Liver (tissue), 9 donors: ENCODE measurements around the gene UHRF2. TPM values are rescaled to one million over a fixed set of nuclear protein-coding genes. Genes with fewer than 3 reads are reported as not detected.

Experiments used
- DNase-seq: peaks from one replicate; pipeline ENCODE4 v3.0.0-alpha.2; 2017; ENCODE audit warnings: low spot score
- H3K27ac ChIP-seq, 2 donors: one replicate each; pipeline ENCODE4 v1.7.0; 2013; ENCODE audit warnings: inconsistent platforms in 2 of 2, low read length in 2 of 2, control low read depth in 1 of 2, low read depth in 1 of 2, mild to moderate bottlenecking in 1 of 2
- H3K27me3 ChIP-seq, 4 donors: one replicate each; pipeline versions ENCODE4 v1.6.1 to v1.7.0; 2013; ENCODE audit warnings: low read length in 3 of 4, inconsistent platforms in 1 of 4, mild to moderate bottlenecking in 1 of 4, moderate library complexity in 1 of 4; ENCODE audit not compliant: control insufficient read depth in 4 of 4, insufficient read depth in 4 of 4
- H3K36me3 ChIP-seq, 4 donors: one replicate each; pipeline versions ENCODE4 v1.6.1 to v1.7.0; 2013; ENCODE audit warnings: low read length in 3 of 4, mild to moderate bottlenecking in 3 of 4, low read depth in 1 of 4, moderate library complexity in 1 of 4; ENCODE audit not compliant: control insufficient read depth in 4 of 4, insufficient read depth in 3 of 4
- H3K4me1 ChIP-seq, 4 donors: one replicate each; pipeline versions ENCODE4 v1.6.1 to v1.7.0; 2013; ENCODE audit warnings: low read length in 3 of 4, mild to moderate bottlenecking in 3 of 4, moderate library complexity in 1 of 4; ENCODE audit not compliant: control insufficient read depth in 4 of 4, insufficient read depth in 4 of 4
- H3K4me3 ChIP-seq, 3 donors: one replicate each; pipeline versions ENCODE4 v1.6.1 to v1.7.0; 2013; ENCODE audit warnings: low read length in 3 of 3, control low read depth in 1 of 3, low read depth in 1 of 3, mild to moderate bottlenecking in 1 of 3
- H3K9ac ChIP-seq, 2 donors: one replicate each; pipeline ENCODE4 v1.7.0; 2013; ENCODE audit warnings: low read length in 2 of 2, mild to moderate bottlenecking in 2 of 2, moderate library complexity in 2 of 2, control low read depth in 1 of 2, low read depth in 1 of 2
- H3K9me3 ChIP-seq, 4 donors: one replicate each; pipeline versions ENCODE4 v1.6.1 to v1.7.0; 2013; ENCODE audit warnings: low read length in 3 of 4; ENCODE audit not compliant: control insufficient read depth in 4 of 4
- ATF3 ChIP-seq: IDR thresholded peaks from 2 replicates; pipeline ENCODE4 v1.6.1; 2016; ENCODE audit warnings: antibody characterized with exemption
- CTCF ChIP-seq: fragments of 150-350 bp; IDR thresholded peaks from 2 replicates; pipeline ENCODE4 v1.5.1; 2017; ENCODE audit warnings: improper control_type of control experiment, low read depth, low read length; ENCODE audit not compliant: missing input control
- EGR1 ChIP-seq, 2 donors: IDR thresholded peaks; 2 replicates each; pipeline ENCODE4 v1.6.1; 2016 to 2018; ENCODE audit warnings: antibody characterized with exemption in 2 of 2, low read depth in 2 of 2
- FOXA1 ChIP-seq: IDR thresholded peaks from 2 replicates; pipeline ENCODE4 v1.6.1; 2016; ENCODE audit warnings: antibody characterized with exemption
- FOXA2 ChIP-seq: IDR thresholded peaks from 2 replicates; pipeline ENCODE4 v1.6.1; 2016; ENCODE audit warnings: antibody characterized with exemption
- GABPA ChIP-seq, 2 donors: IDR thresholded peaks in 1 of 2; conservative IDR thresholded peaks in 1 of 2; 2 replicates each; pipeline ENCODE4 v1.6.1; 2016; ENCODE audit warnings: antibody characterized with exemption in 2 of 2, mild to moderate bottlenecking in 1 of 2, moderate library complexity in 1 of 2
- HNF4A ChIP-seq, 2 donors: conservative IDR thresholded peaks; 2 replicates each; pipeline ENCODE4 v1.6.1; 2016; ENCODE audit warnings: antibody characterized with exemption in 2 of 2, mild to moderate bottlenecking in 2 of 2
- HNF4G ChIP-seq: IDR thresholded peaks from 2 replicates; pipeline ENCODE4 v1.6.1; 2016; ENCODE audit warnings: antibody characterized with exemption
- JUND ChIP-seq, 2 donors: IDR thresholded peaks; 2 replicates each; pipeline ENCODE4 v1.6.1; 2016; ENCODE audit warnings: antibody characterized with exemption in 2 of 2
- MAX ChIP-seq: IDR thresholded peaks from 2 replicates; pipeline ENCODE4 v1.6.1; 2016; ENCODE audit warnings: antibody characterized with exemption
- NR2F2 ChIP-seq: IDR thresholded peaks from 2 replicates; pipeline ENCODE4 v1.6.1; 2016; ENCODE audit warnings: antibody characterized with exemption
- RAD21 ChIP-seq, 2 donors: IDR thresholded peaks; 2 replicates each; pipeline ENCODE4 v1.6.1; 2016; ENCODE audit warnings: antibody characterized with exemption in 2 of 2, mild to moderate bottlenecking in 2 of 2
- REST ChIP-seq: IDR thresholded peaks from 2 replicates; pipeline ENCODE4 v1.6.1; 2016; ENCODE audit warnings: antibody characterized with exemption, mild to moderate bottlenecking
- RXRA ChIP-seq, 2 donors: IDR thresholded peaks; 2 replicates each; pipeline ENCODE4 v1.6.1; 2017 to 2018; ENCODE audit warnings: antibody characterized with exemption in 2 of 2, mild to moderate bottlenecking in 1 of 2
- SP1 ChIP-seq: IDR thresholded peaks from 2 replicates; pipeline ENCODE4 v1.6.1; 2018; ENCODE audit warnings: antibody characterized with exemption, mild to moderate bottlenecking
- TAF1 ChIP-seq: conservative IDR thresholded peaks from 2 replicates; pipeline ENCODE4 v1.6.1; 2016; ENCODE audit warnings: antibody characterized with exemption, mild to moderate bottlenecking
- YY1 ChIP-seq: IDR thresholded peaks from 2 replicates; pipeline ENCODE4 v1.6.1; 2016; ENCODE audit warnings: antibody characterized with exemption, mild to moderate bottlenecking
- ZBTB33 ChIP-seq: IDR thresholded peaks from 2 replicates; pipeline ENCODE4 v1.6.1; 2016; ENCODE audit warnings: antibody characterized with exemption
- WGBS: extraction: QIAGEN DNeasy Blood & Tissue Kit; methylation state at CpG from one replicate; pipeline ENCODE4 v1.1.7; 2013; 5-methylcytosine and 5-hydroxymethylcytosine counted together
- polyA plus RNA-seq, 2 donors: library from polyadenylated mRNA; stranded (reverse) in 1 of 2; unstranded in 1 of 2; fragments of 200-250 nt in 1 of 2; fragments of >200 nt in 1 of 2; fragmentation: Nextera tagmentation in 1 of 2; extraction: Ambion mirVana in 1 of 2; gene quantifications; one replicate each; pipeline versions ENCODE4 v1.2.1 to v1.2.3, GENCODE V29; 2013 to 2015
- total RNA-seq, 2 donors: library from RNA; depleted of rRNA; stranded (reverse); fragments of >200 nt; gene quantifications; one replicate each; pipeline ENCODE4 v1.2.3, GENCODE V29; 2014
- donor health status: healthy.
- donor health status: healthy.
- donor health status: healthy.
- donor health status: healthy.
- donor health status: healthy.

The UHRF2 gene
- total and polyA plus RNA-seq, 4 donors = 5.7 to 34.1 (median 16.9) TPM

GRCh38 chr9:6479959-6480358, 67.0 kb downstream of the UHRF2 start:
- 53% methylated on average over 2 of the region's 2 CpGs for WGBS
- DNase-seq = no peak
- H3K9ac ChIP-seq = no peak overlapping the region
- H3K27ac ChIP-seq = no peak overlapping the region
- H3K4me1 ChIP-seq = peaks cover 0 to 4% (median 0%) of the 10 kb centered on the region in 4 donors
- H3K4me3 ChIP-seq = no peak overlapping the region
- H3K27me3 ChIP-seq = no peaks in the 10 kb centered on the region
- H3K9me3 ChIP-seq = no peaks in the 10 kb centered on the region
- TF ChIP-seq JUND (IDR thresholded peaks at IDR 0.05) = no peak
- TF ChIP-seq EGR1 (IDR thresholded peaks at IDR 0.05; ENCODE audit: low read depth in 2 of 2) = no peak
- no peak for TF ChIP-seq RAD21 (IDR thresholded peaks at IDR 0.05)
- TF ChIP-seq FOXA1 = no peak
- TF ChIP-seq REST = no peak
- no peak for TF ChIP-seq YY1
- no peak for TF ChIP-seq TAF1
- TF ChIP-seq RXRA (IDR thresholded peaks at IDR 0.05) = no peak
- no peak for TF ChIP-seq NR2F2
- TF ChIP-seq FOXA2 = no peak
- TF ChIP-seq ZBTB33 = no peak
- TF ChIP-seq HNF4G = no peak
- TF ChIP-seq SP1 = no peak
- no peak for TF ChIP-seq CTCF
- TF ChIP-seq MAX = no peak
- TF ChIP-seq GABPA (IDR thresholded peaks at IDR 0.05 in 1 of 2, conservative IDR thresholded peaks at IDR 0.05 in 1 of 2) = no peak
- no peak for TF ChIP-seq HNF4A (conservative IDR thresholded peaks at IDR 0.05)
- no peak for TF ChIP-seq ATF3
- H3K36me3 ChIP-seq = peaks cover 5 to 22% (median 8%) of the 10 kb centered on the region in 4 donors
